ENCODE data around the gene TTC4. TPM values are rescaled to one million over a fixed set of nuclear protein-coding genes. Genes with fewer than 3 reads are reported as not detected.

TTC4 gene
- total RNA-seq, 1 experiment from 2014 or later = 53.5 TPM

DNA sequence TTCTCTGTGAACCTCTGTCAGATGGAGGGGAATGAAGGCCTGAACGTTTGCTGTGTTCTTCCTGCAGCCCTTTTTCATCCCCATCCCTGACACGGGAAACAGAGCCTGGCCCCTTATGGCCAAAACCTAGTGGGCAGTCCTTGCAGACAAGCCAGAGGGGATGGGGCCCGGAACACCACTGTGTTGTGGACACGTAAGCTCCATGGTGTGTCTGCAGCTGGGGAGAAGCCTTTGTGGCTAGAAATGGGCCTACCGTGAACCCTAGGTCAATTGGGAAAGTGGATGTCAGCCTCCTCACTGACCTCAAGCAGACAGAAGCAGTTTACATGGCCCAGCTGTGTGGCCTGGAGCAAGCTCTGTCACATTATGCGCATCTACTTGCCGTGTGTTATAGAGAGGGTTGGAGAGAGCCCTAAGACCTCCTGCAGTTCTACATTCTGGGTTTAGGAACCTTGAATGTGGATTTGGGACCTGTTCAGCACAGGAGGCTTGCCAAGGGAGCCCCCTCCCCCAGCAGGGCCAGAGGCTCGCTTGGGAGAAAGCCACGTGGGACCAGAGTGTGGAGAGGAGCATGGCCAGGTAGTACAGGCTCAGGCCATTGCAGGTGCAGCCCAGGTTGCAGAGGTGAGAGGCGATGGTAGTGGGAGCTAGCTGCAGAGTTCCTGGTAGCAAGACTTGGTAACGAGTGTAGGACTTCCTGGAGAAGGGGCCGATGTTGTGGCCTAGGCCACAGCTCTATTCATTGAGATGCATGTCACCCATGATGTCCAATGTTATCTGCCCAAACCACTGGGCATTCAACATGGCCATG lies 28.0 kb downstream of the TTC4 start:
- DNase-seq (ENCODE audit: low spot score) = no peak
- in situ Hi-C loops (cut with HindIII; ENCODE audit: low sequenced_read_pairs) = no loop called here

- in situ Hi-C loops (cut with HindIII; ENCODE audit: low sequenced_read_pairs) = no loop called here
Measured at GRCh38 chr1:54744696-54745095, 29.0 kb downstream of the TTC4 start.

GRCh38 chr1:54745274-54745673 lies 29.6 kb downstream of the TTC4 start:
- DNase-seq (ENCODE audit: low spot score) = no peak
- in situ Hi-C loops (cut with HindIII; ENCODE audit: low sequenced_read_pairs) = no loop called here

More at GRCh38 chr1:54744696-54745095, 29.0 kb downstream of the TTC4 start:
- DNase-seq (ENCODE audit: low spot score) = no peak

DNA sequence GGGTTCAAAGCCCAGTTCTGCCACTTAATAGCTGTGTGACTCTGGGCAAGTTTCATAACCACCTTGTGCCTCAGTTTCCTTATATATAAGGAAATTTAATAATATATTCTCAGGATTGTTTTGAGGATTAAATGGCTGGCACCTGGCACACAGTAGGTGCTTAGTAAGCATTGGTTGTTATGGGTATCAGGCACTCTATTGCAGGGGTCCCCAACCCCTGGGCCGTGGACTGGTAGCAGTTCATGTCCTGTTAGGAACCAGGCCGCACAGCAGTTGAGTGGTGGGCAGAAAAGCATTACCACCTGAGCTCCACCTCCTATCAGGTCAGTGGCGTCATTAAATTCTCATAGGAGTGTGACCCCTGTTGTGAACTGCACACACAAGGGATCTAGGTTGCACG lies 30.2 kb downstream of the TTC4 start:
- in situ Hi-C loops (cut with HindIII; ENCODE audit: low sequenced_read_pairs) = no loop called here
- no peak for DNase-seq (ENCODE audit: low spot score)

DNA sequence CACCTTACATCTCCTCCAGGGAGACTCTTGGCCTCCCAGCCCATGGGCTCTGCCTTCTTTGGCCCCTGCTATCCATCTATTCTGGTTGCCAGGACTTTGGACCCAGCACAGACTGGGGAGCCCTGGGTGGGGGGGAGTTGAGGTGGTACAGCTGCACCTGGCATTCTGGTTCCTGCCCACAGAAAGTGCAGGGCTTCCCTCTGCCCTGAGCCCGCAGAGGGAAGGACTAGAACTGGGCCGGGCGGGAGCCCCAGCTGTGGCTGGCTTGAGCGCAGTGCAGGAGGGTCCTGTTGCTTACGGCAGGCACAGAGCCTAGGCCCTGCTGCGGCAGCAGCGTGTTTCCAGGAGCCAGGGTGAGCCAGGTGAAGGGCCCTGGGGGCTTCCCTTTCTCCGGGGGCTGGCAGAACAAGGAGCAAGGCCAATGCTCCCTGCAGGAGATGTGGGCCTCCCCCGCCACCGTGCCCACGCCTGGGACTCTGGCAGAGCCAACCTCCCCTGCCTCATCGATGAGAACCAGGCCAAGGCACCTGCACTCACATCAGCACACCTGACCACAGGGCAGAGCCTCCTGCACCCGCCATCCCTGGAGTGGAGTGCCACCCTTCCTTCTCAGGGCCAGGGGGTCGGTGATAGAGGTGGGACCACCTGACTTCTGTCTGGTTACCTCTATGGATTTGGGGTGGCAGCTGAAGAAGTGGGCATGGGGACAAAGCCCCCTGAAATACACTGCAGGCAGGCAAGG lies 32.6 kb downstream of the TTC4 start:
- in situ Hi-C loops (cut with HindIII; ENCODE audit: low sequenced_read_pairs) = no loop called here
- no peak for DNase-seq (ENCODE audit: low spot score)

GRCh38 chr1:54750596-54750995 lies 34.9 kb downstream of the TTC4 start:
- in situ Hi-C loops (cut with HindIII; ENCODE audit: low sequenced_read_pairs) = no loop called here
- DNase-seq (ENCODE audit: low spot score) = no peak

DNA sequence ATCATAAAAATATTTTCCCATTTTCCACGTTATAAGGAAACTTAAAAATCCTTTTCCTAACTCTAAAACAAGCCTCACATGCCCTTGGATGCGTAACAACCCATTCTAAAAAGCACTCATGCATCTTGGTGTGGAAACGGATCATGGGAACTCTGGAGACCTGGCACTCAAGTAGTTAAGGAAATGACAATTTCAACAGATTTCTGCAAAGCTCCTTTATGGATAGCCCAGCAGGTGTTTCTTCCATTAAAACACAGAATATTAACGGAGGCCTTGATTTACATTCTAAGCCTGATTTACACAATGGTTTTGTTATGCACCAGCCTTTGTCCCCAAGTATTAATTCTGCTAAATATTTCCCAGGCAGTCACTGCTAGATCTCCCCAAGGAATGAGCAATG lies 35.8 kb downstream of the TTC4 start:
- no peak for DNase-seq (ENCODE audit: low spot score)
- in situ Hi-C loops (cut with HindIII; ENCODE audit: low sequenced_read_pairs) = no loop called here

DNA sequence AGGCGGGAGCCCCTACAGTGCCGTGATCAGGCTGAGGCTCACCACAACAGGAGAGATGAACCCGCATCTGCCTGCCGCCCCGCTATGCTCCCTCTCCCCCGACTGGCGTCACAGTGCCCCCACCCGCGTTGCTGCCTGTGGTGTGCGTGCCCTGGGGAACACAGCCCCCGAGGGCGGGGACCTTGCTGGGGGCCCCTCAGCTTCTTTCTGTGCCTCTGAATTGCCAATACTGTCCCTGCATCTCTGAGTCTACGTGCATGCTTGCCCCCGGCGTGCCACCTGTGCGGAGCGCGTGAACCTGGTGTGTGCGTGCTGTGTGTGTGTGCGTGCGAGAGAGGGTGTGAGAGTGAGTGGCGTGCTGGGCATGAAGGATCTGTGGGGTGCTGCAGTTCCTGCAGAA lies 38.4 kb downstream of the TTC4 start:
- no peak for DNase-seq (ENCODE audit: low spot score)

GRCh38 chr1:54754486-54755285 lies 39.0 kb downstream of the TTC4 start:
- no peak for DNase-seq (ENCODE audit: low spot score)

More for the DNA sequence above, 38.4 kb downstream of the TTC4 start:
- in situ Hi-C loops (cut with HindIII; ENCODE audit: low sequenced_read_pairs) = no loop called here

DNA sequence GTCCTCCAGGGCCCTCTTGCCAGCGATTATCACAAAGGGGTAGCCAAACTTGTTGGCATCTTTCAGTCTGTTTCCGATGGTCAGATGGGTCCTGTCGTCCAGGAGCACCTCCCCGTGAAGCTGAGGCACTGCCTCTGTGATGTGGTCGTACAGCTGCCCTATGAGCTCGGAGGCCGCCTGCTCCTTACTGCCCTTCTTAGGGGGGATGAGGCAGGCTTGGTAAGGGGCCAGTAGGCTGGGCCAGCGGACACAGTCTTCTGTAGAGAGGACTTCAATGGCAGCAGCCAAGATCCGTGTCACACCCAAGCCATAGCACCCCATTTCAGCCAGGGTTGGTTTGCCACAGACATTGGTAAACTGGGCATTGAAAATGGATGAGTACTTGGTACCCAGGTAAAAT lies 42.2 kb downstream of the TTC4 start:
- DNase-seq (ENCODE audit: low spot score) = no peak
- in situ Hi-C loops (cut with HindIII; ENCODE audit: low sequenced_read_pairs) = no loop called here

More at GRCh38 chr1:54754486-54755285, 39.0 kb downstream of the TTC4 start:
- in situ Hi-C loops (cut with HindIII; ENCODE audit: low sequenced_read_pairs) = no loop called here

- in situ Hi-C loops (cut with HindIII; ENCODE audit: low sequenced_read_pairs) = no loop called here
Measured at GRCh38 chr1:54758678-54759348, 43.2 kb downstream of the TTC4 start.

DNA sequence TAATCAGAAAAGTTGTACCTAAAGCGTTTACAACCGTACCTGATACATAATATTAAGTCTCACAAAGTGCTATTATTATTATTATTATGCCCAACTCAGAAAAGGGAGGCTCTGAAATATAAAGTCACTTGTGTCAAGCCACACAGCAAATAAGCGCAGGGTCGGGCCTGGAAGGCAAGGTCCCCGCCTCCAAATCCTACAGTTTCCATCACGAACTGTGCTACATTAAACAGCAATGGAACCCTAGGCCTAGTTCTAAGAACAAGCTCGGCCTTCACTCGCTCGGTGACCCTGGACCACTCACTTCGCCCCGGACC lies 48.1 kb downstream of the TTC4 start:
- DNase-seq (ENCODE audit: low spot score) = no peak
- in situ Hi-C loops (cut with HindIII; ENCODE audit: low sequenced_read_pairs) = no loop called here

More at GRCh38 chr1:54758678-54759348, 43.2 kb downstream of the TTC4 start:
- no peak for DNase-seq (ENCODE audit: low spot score)

DNA sequence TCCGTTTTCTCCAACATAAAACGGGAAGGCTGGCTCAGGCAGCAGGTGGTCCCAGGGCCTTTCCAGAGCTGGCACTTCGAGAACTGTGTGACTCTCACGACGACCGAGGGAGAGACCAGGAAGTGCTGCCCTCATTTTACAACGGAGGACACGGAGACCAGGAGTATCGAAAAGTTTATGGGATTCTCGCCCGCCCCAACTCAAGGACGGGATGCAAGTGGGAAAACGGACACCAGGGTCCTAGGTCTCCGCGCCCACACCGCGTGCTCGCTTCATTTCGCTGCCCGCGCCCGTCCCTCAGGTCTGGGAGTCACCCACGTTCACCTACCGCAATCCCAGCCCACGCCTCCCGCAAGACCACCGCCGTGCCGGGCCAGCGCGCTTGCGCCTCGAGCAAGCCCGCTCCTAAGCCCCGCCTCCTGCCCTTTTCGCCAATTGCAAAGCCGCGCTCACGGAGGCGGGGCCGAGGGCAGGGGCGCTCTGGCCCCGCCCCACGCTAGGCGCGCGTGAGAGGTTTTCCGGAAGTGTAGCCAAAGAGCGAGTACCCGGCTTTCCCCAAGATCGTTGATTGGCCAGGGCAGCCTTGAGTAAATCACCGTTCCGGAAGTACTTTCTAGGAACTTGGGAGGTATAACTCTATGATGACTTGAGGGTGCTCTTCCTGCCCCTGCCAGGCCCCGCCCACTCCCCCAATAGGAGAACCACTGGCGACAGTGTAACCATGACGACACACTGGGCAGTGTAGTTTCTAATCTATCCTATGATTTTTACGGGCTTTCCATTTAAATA lies 48.7 kb downstream of the TTC4 start, which contains the start of gene PARS2:
Gene PARS2 (minus strand): TSS at position 391 of the 789 bp plus-strand sequence. CDS start 5,362 bp downstream, outside the sequence.
- in situ Hi-C loops (cut with HindIII; ENCODE audit: low sequenced_read_pairs) = no loop called here
- peak; percentile 99 for DNase-seq (ENCODE audit: low spot score)

GRCh38 chr1:54764922-54765561 lies 49.4 kb downstream of the TTC4 start:
- in situ Hi-C loops (cut with HindIII; ENCODE audit: low sequenced_read_pairs) = no loop called here
- no peak for DNase-seq (ENCODE audit: low spot score)

- in situ Hi-C loops (cut with HindIII; ENCODE audit: low sequenced_read_pairs) = no loop called here
- DNase-seq (ENCODE audit: low spot score) = no peak
Measured at GRCh38 chr1:54766726-54767125, 51.1 kb downstream of the TTC4 start.

DNA sequence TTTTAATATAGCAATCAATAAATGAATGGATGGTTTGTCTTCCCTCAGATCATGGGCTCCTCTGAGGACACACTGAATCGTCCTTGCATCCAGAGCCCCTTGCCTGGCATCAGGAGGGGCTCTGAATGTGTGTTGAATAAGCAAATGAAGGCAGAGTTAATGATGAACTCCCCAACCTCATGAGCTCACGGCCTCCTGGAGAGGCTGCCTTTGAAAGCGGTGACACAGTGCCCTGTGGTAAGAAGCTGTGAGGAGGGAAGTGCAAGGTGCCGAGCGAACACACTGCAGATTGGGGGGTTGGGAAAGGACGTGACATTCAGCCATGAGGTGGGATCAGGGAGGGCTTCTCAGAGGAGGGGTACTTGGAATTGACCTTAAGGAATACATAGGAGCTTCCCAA lies 51.9 kb downstream of the TTC4 start:
- in situ Hi-C loops (cut with HindIII; ENCODE audit: low sequenced_read_pairs) = no loop called here
- no peak for DNase-seq (ENCODE audit: low spot score)

DNA sequence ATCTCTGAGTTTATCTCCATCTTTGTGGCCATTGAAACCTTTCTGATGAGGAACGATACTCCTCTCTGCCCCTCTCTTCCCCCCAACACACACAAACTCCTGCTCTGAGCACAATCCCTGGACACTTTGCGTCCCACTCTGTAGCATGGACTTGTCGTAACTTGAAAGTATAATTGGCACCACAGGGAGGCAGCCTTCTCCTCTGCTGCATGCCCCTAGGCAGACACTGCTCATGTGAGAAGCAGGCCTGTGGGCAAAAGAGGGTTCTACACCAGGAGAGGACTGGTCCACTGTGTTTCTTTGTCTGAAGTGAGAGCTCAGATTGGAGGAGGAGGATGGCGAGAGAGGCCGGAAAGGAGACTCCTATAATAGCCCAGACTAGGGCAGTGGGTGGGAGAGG lies 52.4 kb downstream of the TTC4 start:
- in situ Hi-C loops (cut with HindIII; ENCODE audit: low sequenced_read_pairs) = no loop called here
- no peak for DNase-seq (ENCODE audit: low spot score)

- no peak for DNase-seq (ENCODE audit: low spot score)
- in situ Hi-C loops (cut with HindIII; ENCODE audit: low sequenced_read_pairs) = no loop called here
Measured at GRCh38 chr1:54772951-54773350, 57.3 kb downstream of the TTC4 start.
